Loucy (cell line): ENCODE results near the gene PBX4.

Experiments used
- H2AFZ ChIP-seq: fragments of 200-600 bp; sonication (generic); 2 replicates; pipeline ENCODE4 v1.6.0; 2016; ENCODE audit warnings: antibody characterized with exemption, mild to moderate bottlenecking, low read length, moderate library complexity
- H3F3A ChIP-seq: fragments of 200-600 bp; 2 replicates; pipeline ENCODE4 v1.6.0; 2016; ENCODE audit warnings: antibody characterized with exemption, low read depth, mild to moderate bottlenecking
- H3K27me3 ChIP-seq: fragments of 200-600 bp; sonication (generic); 2 replicates; pipeline ENCODE4 v1.6.1; 2014; ENCODE audit warnings: low read length, mild to moderate bottlenecking; ENCODE audit not compliant: insufficient read depth, poor library complexity, severe bottlenecking
- H3K36me3 ChIP-seq: fragments of 200-600 bp; sonication (generic); 2 replicates; pipeline ENCODE4 v1.6.1; 2016; ENCODE audit warnings: low read length; ENCODE audit not compliant: insufficient read depth
- H3K4me1 ChIP-seq: fragments of 200-600 bp; sonication (generic); 2 replicates; pipeline ENCODE4 v1.5.1; 2014; ENCODE audit warnings: low read length, mild to moderate bottlenecking; ENCODE audit not compliant: insufficient read depth, poor library complexity, severe bottlenecking
- H3K4me2 ChIP-seq: fragments of 200-600 bp; sonication (generic); 2 replicates; pipeline ENCODE4 v1.6.0; 2014; ENCODE audit warnings: antibody characterized with exemption, low read length, low read depth, mild to moderate bottlenecking; ENCODE audit not compliant: poor library complexity, severe bottlenecking
- H3K4me3 ChIP-seq: fragments of 200-600 bp; sonication (generic); 2 replicates; pipeline ENCODE4 v1.5.1; 2014; ENCODE audit warnings: low read length, mild to moderate bottlenecking, mixed read lengths; ENCODE audit not compliant: poor library complexity, severe bottlenecking
- H3K79me2 ChIP-seq: fragments of 200-600 bp; sonication (generic); 2 replicates; pipeline ENCODE4 v1.6.1; 2014; ENCODE audit warnings: low read length; ENCODE audit not compliant: insufficient read depth
- H3K9ac ChIP-seq: fragments of 200-600 bp; sonication (generic); 2 replicates; pipeline ENCODE4 v1.6.0; 2014; ENCODE audit warnings: mild to moderate bottlenecking, low read depth, low read length, moderate library complexity; ENCODE audit not compliant: poor library complexity, severe bottlenecking
- H3K9me2 ChIP-seq: fragments of 200-600 bp; sonication (generic); replicated peaks from 2 replicates; pipeline ENCODE4 v1.6.1; 2016; ENCODE audit warnings: low read depth, low read length, mixed read lengths
- H3K9me3 ChIP-seq: fragments of 200-600 bp; sonication (generic); 2 replicates; pipeline ENCODE4 v1.6.1; 2014; ENCODE audit warnings: mild to moderate bottlenecking, antibody characterized with exemption, low read length, low read depth; ENCODE audit not compliant: insufficient read depth
- H4K20me1 ChIP-seq: fragments of 200-600 bp; sonication (generic); 2 replicates; pipeline ENCODE4 v1.6.0; 2014; ENCODE audit warnings: antibody characterized with exemption, low read length, mild to moderate bottlenecking; ENCODE audit not compliant: insufficient read depth, poor library complexity, severe bottlenecking
- EZH2phosphoT487 ChIP-seq: fragments of 200-600 bp; IDR thresholded peaks from 2 replicates; pipeline ENCODE4 v1.6.1; 2018; ENCODE audit warnings: antibody characterized with exemption, mild to moderate bottlenecking, moderate library complexity, borderline replicate concordance
- TF ChIP-seq, protein P1 (sequence below): fragments of 200-600 bp; sonication (generic); conservative IDR thresholded peaks from 2 replicates; pipeline ENCODE4 v1.5.1; 2014; ENCODE audit warnings: mild to moderate bottlenecking, antibody characterized with exemption, low read length

The PBX4 gene

GRCh38 chr19:19619849-19620210, 1.3 kb upstream of the PBX4 start:
- no peak overlapping the region for H3K4me3 ChIP-seq
- H3K4me1 ChIP-seq: no peaks in the 10 kb centered on the region
- no peaks in the 10 kb centered on the region for H3K36me3 ChIP-seq
- H2AFZ ChIP-seq: no peak overlapping the region
- H3K79me2 ChIP-seq: no peaks in the 10 kb centered on the region
- H3F3A ChIP-seq: no peaks in the 10 kb centered on the region
- H3K9ac ChIP-seq: no peak overlapping the region
- no peaks in the 10 kb centered on the region for H3K9me3 ChIP-seq
- no peaks in the 10 kb centered on the region for H3K9me2 ChIP-seq
- TF ChIP-seq EZH2phosphoT487: no peak
- H3K4me2 ChIP-seq: no peak overlapping the region
- H4K20me1 ChIP-seq: no peaks in the 10 kb centered on the region
- H3K27me3 ChIP-seq: no peaks in the 10 kb centered on the region

DNA sequence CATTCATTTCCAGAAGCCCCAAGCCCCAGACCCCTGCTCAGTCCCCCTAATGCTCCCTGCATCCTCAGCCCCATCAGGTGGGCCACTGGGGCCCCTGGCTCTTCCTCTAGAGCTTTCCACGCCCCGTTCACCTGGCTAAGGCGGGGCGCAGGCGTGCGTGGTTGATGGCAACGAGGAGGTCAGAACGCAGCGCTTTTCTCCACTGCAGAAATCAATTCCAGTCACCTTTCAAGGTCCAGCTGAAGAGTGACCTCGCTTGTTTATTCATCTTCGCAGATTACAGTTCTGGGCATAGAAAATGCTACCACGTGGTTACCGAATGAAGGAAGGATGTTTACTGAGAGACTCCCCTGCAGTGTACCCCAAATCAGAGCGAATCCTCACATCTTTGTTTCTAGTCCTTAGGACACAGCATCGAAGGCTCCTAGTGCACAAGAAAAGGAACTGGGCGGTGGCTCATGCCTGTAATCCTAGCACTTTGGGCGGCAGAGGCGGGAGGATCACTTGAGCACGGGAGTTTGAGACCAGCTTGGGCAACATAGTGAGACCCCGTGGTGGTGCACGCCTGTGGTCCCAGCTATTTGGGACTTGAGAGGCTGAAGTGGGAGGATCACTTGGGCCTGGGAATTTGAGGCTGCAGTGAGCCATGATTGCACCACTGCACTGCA, 828 bp upstream of the PBX4 start:
- Histone ChIP-seq H3K4me1 (no peaks in the 10 kb centered on the region), H2AFZ (peak overlapping the region; percentile 74; the same call in 1 of the 2 replicates), H3K36me3 (no peaks in the 10 kb centered on the region), H3K9ac (no peak overlapping the region), H3F3A (no peaks in the 10 kb centered on the region), H3K4me3 (peak overlapping the region; percentile 69), H3K9me2 (no peaks in the 10 kb centered on the region), H3K9me3 (no peaks in the 10 kb centered on the region), H4K20me1 (no peaks in the 10 kb centered on the region), H3K27me3 (no peaks in the 10 kb centered on the region), H3K4me2 (peak overlapping the region; percentile 76), H3K79me2 (no peaks in the 10 kb centered on the region)
- no peak for TF ChIP-seq EZH2phosphoT487
- TF ChIP-seq, protein P1, sequence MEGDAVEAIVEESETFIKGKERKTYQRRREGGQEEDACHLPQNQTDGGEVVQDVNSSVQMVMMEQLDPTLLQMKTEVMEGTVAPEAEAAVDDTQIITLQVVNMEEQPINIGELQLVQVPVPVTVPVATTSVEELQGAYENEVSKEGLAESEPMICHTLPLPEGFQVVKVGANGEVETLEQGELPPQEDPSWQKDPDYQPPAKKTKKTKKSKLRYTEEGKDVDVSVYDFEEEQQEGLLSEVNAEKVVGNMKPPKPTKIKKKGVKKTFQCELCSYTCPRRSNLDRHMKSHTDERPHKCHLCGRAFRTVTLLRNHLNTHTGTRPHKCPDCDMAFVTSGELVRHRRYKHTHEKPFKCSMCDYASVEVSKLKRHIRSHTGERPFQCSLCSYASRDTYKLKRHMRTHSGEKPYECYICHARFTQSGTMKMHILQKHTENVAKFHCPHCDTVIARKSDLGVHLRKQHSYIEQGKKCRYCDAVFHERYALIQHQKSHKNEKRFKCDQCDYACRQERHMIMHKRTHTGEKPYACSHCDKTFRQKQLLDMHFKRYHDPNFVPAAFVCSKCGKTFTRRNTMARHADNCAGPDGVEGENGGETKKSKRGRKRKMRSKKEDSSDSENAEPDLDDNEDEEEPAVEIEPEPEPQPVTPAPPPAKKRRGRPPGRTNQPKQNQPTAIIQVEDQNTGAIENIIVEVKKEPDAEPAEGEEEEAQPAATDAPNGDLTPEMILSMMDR: no peak

DNA sequence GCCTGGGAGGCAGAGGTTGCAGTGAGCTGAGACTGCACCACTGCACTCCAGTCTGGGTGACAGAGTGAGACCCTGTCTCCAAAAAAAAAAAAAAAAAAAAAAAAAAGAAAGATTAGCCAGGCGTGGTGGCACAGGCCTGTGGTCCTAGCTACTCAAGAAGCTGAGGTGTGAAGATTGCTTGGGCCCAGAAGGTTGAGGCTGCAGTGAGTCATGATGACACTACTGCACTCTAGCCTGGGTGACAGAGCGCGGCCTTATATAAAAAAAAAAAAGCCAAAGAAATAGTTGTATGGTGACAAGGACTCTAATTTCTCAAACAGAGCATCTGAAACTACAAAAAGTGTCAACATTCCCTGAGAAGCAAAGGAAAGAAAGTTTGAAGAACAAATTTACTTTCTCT, 3.4 kb downstream of the PBX4 start:
- H3K27me3 ChIP-seq: no peaks in the 10 kb centered on the region
- H3F3A ChIP-seq: no peaks in the 10 kb centered on the region
- H3K36me3 ChIP-seq: no peaks in the 10 kb centered on the region
- H3K4me1 ChIP-seq: no peaks in the 10 kb centered on the region
- no peaks in the 10 kb centered on the region for H3K9me3 ChIP-seq
- no peaks in the 10 kb centered on the region for H3K79me2 ChIP-seq
- H3K4me3 ChIP-seq: no peak overlapping the region
- no peak overlapping the region for H3K4me2 ChIP-seq
- H3K9me2 ChIP-seq: no peaks in the 10 kb centered on the region
- H3K9ac ChIP-seq: no peak overlapping the region
- H2AFZ ChIP-seq: no peak overlapping the region
- H4K20me1 ChIP-seq: no peaks in the 10 kb centered on the region
- TF ChIP-seq EZH2phosphoT487: no peak
- TF ChIP-seq, protein P1: no peak

- H3K9me3 ChIP-seq: no peaks in the 10 kb centered on the region
- no peaks in the 10 kb centered on the region for H3K9me2 ChIP-seq
- no peaks in the 10 kb centered on the region for H3F3A ChIP-seq
- H2AFZ ChIP-seq: no peak overlapping the region
- no peaks in the 10 kb centered on the region for H3K27me3 ChIP-seq
- no peak overlapping the region for H3K4me2 ChIP-seq
- H3K36me3 ChIP-seq: no peaks in the 10 kb centered on the region
- TF ChIP-seq, protein P1: no peak
- TF ChIP-seq EZH2phosphoT487: no peak
- H3K9ac ChIP-seq: no peak overlapping the region
- no peaks in the 10 kb centered on the region for H3K79me2 ChIP-seq
- H4K20me1 ChIP-seq: no peaks in the 10 kb centered on the region
- H3K4me3 ChIP-seq: no peak overlapping the region
- no peaks in the 10 kb centered on the region for H3K4me1 ChIP-seq
These were observed 5.0 kb downstream of the PBX4 start for GRCh38 chr19:19613506-19613905.
